Measurements from ENCODE around the gene LEAP2. TPM values are rescaled to one million over a fixed set of nuclear protein-coding genes. Genes with fewer than 3 reads are reported as not detected.

Gene LEAP2
- total RNA-seq, 1 donor from 2014 or later: 4.3 TPM

DNA sequence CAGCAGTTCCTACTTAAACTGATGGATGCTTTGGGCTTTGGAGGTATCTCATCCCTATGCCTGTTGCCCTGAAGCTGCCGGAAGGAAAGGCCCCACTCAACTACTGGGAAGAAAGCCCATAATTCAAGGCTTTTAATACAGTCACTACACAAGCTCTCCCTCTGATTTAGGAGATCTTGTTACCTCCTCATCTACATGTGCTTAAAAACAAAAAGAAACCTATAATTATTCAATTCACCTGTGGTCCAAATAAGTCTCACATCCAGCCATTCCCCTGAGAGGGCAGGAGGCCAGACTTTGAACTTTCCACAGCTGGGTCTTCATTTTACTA lies 715 bp upstream of the LEAP2 start:
- Mint-ChIP-seq H3K36me3 (ENCODE audit: low read depth) (peaks cover 53% of the 10 kb centered on the region), H3K9me3 (no peaks in the 10 kb centered on the region), H3K4me3 (ENCODE audit: low read depth) (no peak overlapping the region), H3K27ac (no peak overlapping the region), H3K27me3 (ENCODE audit: low read depth) (no peaks in the 10 kb centered on the region), H3K4me1 (ENCODE audit: low read depth) (peaks cover 7% of the 10 kb centered on the region)
- no peak for DNase-seq (ENCODE audit: low spot score)
- intact Hi-C loops (cut with micrococcal nuclease): no loop called here

DNA sequence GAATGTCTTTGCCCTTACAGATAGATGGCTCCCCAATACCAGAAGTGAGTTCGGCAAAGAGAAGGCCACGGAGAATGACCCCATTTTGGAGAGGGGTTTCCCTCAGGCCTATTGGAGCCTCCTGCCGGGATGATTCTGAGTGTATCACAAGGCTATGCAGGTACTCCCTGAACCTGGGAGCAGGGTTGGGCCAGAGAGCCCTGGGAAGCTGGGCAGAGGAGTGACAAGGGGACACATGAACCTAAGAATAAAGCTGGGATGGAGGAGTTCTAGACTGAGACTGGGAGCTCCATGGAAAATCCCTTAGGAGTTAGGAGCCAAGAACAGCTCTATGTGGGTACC lies 433 bp downstream of the LEAP2 start:
- H3K27ac Mint-ChIP-seq: no peak overlapping the region
- peaks cover 1% of the 10 kb centered on the region for H3K4me1 Mint-ChIP-seq (ENCODE audit: low read depth)
- intact Hi-C loops (cut with micrococcal nuclease): no loop called here
- H3K36me3 Mint-ChIP-seq (ENCODE audit: low read depth): peaks cover 51% of the 10 kb centered on the region
- H3K4me3 Mint-ChIP-seq (ENCODE audit: low read depth): no peak overlapping the region
- no peak for DNase-seq (ENCODE audit: low spot score)
- no peaks in the 10 kb centered on the region for H3K27me3 Mint-ChIP-seq (ENCODE audit: low read depth)
- no peaks in the 10 kb centered on the region for H3K9me3 Mint-ChIP-seq

DNA sequence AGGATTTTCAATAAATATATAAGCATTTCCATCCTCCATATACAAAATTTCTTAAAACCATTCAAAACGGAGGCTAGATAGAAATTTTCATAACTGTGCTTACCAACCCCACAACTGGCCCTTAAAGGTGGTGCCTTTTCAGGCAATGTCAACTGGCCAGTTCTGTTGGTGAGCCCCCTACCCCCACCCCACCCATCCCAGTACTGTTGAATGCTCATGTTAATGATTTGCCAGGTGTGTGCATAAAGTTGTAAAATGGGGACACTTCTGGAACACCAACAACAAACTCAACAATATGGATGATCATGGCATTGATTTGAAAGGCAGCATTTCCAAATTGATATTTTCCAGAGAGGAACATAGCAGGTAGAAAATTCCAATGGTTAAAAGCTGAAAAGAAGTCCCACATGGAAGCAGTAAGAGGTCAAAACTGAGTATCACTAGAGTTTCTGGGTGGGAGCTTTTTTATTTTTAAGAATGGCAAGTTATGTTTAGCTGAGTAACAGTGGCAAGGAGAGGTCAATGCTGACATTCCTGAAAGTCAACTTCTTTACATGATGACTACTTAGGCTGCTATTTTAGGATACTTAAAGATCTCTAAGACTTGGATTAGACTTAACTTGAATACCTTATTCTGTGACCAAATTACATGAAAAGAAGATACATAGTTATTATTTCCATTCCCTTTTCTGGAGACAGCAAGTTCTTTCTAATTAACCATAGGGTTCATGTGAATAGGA lies 2.7 kb downstream of the LEAP2 start:
- Mint-ChIP-seq H3K4me3 (ENCODE audit: low read depth) (no peak overlapping the region), H3K27me3 (ENCODE audit: low read depth) (no peaks in the 10 kb centered on the region), H3K27ac (no peak overlapping the region), H3K4me1 (ENCODE audit: low read depth) (no peaks in the 10 kb centered on the region), H3K36me3 (ENCODE audit: low read depth) (peaks cover 47% of the 10 kb centered on the region), H3K9me3 (no peaks in the 10 kb centered on the region)
- intact Hi-C loops (cut with micrococcal nuclease): no loop called here
- DNase-seq (ENCODE audit: low spot score): no peak

DNA sequence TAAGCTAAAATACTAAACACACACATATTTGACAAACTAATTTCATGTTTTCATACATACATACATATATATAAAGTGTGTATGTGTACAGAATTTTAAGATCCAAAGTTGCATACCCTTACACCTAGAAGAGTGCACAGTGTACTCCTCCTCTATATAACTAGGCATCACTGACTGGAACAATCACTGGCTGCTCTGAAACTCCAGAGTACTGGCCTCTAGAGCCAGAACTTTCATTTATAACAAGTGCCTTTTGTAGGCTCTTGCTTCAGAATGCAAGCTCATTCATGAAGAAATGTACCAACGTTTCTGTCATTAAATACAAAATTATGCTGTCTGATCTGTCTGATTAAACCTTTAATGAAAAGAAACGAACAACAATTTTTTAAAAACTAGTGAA lies 4.0 kb downstream of the LEAP2 start:
- Mint-ChIP-seq H3K4me1 (ENCODE audit: low read depth) (no peaks in the 10 kb centered on the region), H3K27me3 (ENCODE audit: low read depth) (no peaks in the 10 kb centered on the region), H3K9me3 (no peaks in the 10 kb centered on the region), H3K27ac (no peak overlapping the region), H3K36me3 (ENCODE audit: low read depth) (peaks cover 42% of the 10 kb centered on the region), H3K4me3 (ENCODE audit: low read depth) (no peak overlapping the region)
- intact Hi-C loops (cut with micrococcal nuclease): no loop called here
- DNase-seq (ENCODE audit: low spot score): no peak

DNA sequence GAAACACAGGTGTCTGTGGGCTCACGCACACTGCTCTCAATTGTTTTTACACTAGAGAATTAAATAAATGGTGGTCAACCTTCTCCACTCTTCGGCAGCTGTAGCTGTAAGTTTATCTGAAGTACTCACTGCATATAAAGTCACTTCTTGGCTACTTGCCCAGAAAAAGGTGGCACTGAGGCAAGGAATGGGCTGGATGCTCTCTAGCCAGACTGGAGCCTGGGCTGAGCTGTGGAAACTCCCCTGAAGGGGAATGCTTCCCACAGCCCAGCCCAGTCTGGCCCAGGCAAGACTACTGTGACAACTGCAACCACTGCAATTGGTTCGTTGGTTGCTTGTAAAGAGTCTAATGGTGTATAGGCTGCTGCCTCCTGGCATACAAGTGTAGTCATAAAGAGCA lies 4.5 kb downstream of the LEAP2 start:
- Mint-ChIP-seq H3K27me3 (ENCODE audit: low read depth) (no peaks in the 10 kb centered on the region), H3K27ac (no peak overlapping the region), H3K9me3 (no peaks in the 10 kb centered on the region), H3K4me3 (ENCODE audit: low read depth) (no peak overlapping the region), H3K4me1 (ENCODE audit: low read depth) (no peaks in the 10 kb centered on the region), H3K36me3 (ENCODE audit: low read depth) (peaks cover 40% of the 10 kb centered on the region)
- no peak for DNase-seq (ENCODE audit: low spot score)
- intact Hi-C loops (cut with micrococcal nuclease): no loop called here

DNA sequence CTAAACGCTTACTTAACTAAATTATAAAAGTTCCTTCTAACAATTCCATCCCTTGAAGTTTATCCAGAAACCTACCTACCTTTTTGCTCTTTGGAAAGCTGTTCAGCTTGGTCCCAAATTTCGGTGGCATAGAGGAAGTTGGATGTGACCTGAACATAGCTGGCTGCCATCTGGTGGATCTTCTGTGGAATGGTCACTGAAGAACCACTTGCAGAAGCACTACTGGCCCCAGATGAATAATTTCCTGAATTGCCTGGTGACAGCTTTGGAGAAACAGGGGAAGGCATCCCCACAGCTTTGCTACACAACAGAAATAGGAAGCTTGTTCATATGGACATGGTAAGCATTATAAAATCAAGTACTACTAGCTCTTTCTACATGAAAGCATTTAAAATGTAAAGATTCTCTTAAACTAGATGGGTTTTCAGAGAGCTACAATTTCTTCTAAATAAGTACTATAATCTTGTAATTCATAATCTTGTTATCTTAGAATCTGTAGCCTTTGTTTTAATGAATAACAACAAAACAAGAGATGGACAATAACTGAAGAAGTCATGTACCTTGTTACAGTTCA lies 9.9 kb downstream of the LEAP2 start:
- no peaks in the 10 kb centered on the region for H3K27me3 Mint-ChIP-seq (ENCODE audit: low read depth)
- no peak overlapping the region for H3K27ac Mint-ChIP-seq
- peaks cover 9% of the 10 kb centered on the region for H3K4me1 Mint-ChIP-seq (ENCODE audit: low read depth)
- no peak overlapping the region for H3K4me3 Mint-ChIP-seq (ENCODE audit: low read depth)
- intact Hi-C loops (cut with micrococcal nuclease): loop anchor here (1.0 to 5.0 kb wide), 2 partner anchors 53 to 496 kb away; partner anchors contain the start of gene SHROOM1
- no peaks in the 10 kb centered on the region for H3K9me3 Mint-ChIP-seq
- H3K36me3 Mint-ChIP-seq (ENCODE audit: low read depth): peaks cover 70% of the 10 kb centered on the region
- DNase-seq (ENCODE audit: low spot score): no peak

DNA sequence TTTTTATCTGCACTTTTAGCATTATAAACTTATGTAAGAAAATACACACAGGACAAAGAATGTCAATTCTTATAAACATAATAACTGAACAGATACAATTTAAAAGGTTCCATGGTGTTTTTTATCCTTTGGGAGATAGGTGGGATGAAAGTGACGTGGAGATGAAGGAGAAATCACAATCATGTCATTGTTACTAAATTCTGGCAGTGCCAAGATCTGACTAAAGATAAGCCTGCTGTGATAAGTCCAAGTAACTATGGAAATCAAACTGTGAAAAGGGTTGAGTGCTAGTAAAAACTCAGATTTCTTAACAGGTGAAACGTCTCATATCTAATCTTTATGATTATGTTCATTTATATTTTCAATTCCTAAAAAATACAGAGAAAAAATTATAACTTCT lies 11.1 kb downstream of the LEAP2 start:
- Mint-ChIP-seq H3K27ac (no peak overlapping the region), H3K36me3 (ENCODE audit: low read depth) (peaks cover 71% of the 10 kb centered on the region)

DNA sequence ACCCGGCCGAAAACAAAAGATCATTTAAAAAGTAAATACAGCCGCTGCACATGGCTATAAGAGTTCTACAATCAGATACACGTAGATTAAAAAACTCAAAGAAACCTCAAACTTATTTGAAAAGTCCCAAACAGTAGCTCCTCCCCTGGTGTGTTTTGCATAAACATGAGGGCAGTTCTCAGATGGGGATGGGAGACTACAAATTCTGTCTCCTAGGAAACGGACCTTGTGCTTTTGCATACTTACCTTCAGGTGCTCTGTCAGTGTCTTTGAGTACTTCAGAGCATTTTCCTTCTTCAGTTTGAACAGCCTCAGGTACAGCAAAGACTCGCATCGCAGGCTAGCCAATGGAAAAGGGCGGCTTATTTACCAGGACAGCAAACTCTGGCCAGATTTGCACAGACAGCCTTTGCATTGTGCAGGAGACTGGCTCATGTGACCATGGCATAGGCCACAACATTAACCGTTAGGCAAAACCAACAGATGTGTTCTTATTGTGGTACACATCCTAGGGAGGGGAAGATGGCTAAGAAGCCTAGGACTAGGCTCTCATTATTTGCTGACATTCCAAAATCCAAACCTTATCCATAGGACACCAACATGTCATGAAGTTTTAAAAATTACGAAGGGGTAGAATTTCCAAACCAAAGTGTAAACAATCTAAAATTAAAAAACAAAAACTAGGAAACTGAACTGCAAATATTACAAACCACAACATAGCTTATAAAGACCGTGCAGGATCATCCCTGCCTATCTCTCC lies 12.8 kb downstream of the LEAP2 start:
- no peak for DNase-seq (ENCODE audit: low spot score)
- peaks cover 67% of the 10 kb centered on the region for H3K36me3 Mint-ChIP-seq (ENCODE audit: low read depth)
- intact Hi-C loops (cut with micrococcal nuclease): no loop called here
- H3K9me3 Mint-ChIP-seq: no peaks in the 10 kb centered on the region
- H3K27ac Mint-ChIP-seq: no peak overlapping the region
- H3K4me3 Mint-ChIP-seq (ENCODE audit: low read depth): no peak overlapping the region
- H3K4me1 Mint-ChIP-seq (ENCODE audit: low read depth): peaks cover 9% of the 10 kb centered on the region
- H3K27me3 Mint-ChIP-seq (ENCODE audit: low read depth): no peaks in the 10 kb centered on the region

More for the DNA sequence above, 11.1 kb downstream of the LEAP2 start:
- no peak for DNase-seq (ENCODE audit: low spot score)
- Mint-ChIP-seq H3K4me3 (ENCODE audit: low read depth) (no peak overlapping the region), H3K4me1 (ENCODE audit: low read depth) (peaks cover 9% of the 10 kb centered on the region), H3K9me3 (no peaks in the 10 kb centered on the region), H3K27me3 (ENCODE audit: low read depth) (no peaks in the 10 kb centered on the region)
- intact Hi-C loops (cut with micrococcal nuclease): loop anchor here (5.0 kb wide), 1 partner anchor 497 kb away; no protein-coding TSS in a partner anchor

DNA sequence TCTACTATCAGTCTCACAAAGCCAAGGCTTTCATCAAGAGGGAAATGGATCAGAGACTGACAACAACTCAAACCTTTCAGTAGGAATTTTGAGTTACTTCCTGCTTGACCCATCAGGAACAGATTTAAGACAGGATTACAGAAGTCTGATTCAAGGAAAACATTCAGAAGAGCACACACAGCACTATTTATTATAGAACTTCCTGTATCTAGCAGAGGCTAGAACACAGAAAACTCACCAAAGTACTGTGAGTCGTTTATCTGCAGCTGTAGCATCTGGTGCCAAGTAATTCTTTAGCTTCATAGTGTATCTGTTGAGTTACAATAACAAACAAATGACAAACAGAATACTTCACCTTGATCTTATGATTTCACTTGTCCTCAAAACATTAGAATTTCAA lies 13.8 kb downstream of the LEAP2 start:
- no peak overlapping the region for H3K27ac Mint-ChIP-seq
- H3K36me3 Mint-ChIP-seq (ENCODE audit: low read depth): peaks cover 70% of the 10 kb centered on the region
- no peak for DNase-seq (ENCODE audit: low spot score)
- intact Hi-C loops (cut with micrococcal nuclease): no loop called here
- no peak overlapping the region for H3K4me3 Mint-ChIP-seq (ENCODE audit: low read depth)
- no peaks in the 10 kb centered on the region for H3K9me3 Mint-ChIP-seq
- H3K4me1 Mint-ChIP-seq (ENCODE audit: low read depth): peaks cover 9% of the 10 kb centered on the region
- no peaks in the 10 kb centered on the region for H3K27me3 Mint-ChIP-seq (ENCODE audit: low read depth)

DNA sequence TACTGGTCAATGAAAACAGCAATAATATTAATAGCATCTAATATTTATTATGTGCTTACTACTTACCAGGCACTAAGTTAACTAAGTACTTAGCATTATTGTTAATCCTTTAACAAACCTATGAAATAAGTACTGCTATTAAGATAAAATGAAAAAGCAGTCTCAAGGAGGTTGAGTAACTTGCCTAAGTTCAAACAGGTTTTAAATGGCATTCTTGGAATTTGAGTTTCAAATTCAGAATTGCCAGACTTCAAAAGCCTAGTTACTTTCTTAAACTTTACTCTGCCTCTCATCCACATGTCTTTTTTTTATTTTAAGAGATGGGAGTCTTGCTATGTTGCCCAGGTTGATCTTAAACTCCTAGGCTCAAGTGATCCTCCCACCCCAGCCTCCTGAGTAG lies 16.0 kb downstream of the LEAP2 start:
- Mint-ChIP-seq H3K27me3 (ENCODE audit: low read depth) (no peaks in the 10 kb centered on the region), H3K27ac (no peak overlapping the region), H3K9me3 (no peaks in the 10 kb centered on the region), H3K4me3 (ENCODE audit: low read depth) (no peak overlapping the region), H3K4me1 (ENCODE audit: low read depth) (peaks cover 4% of the 10 kb centered on the region), H3K36me3 (ENCODE audit: low read depth) (peaks cover 72% of the 10 kb centered on the region)
- no peak for DNase-seq (ENCODE audit: low spot score)
- intact Hi-C loops (cut with micrococcal nuclease): no loop called here

DNA sequence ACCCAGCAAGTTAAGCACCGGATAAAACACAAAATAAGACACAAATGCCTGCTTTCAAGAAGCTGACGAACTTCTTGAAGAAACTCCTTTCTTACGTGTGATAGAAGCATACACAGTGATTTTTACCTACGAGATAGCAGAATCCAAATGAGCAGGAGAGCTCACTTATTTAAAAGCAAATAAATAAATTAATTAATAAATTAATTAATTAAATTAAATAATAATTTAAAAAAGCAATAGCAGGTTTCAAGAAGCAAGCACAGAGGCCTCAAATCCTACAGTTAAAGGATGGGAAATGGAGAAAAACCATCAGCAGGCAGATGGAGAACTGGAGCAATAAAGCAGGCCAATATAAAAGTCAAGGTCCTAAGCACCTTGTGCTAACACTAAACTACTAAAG lies 17.3 kb downstream of the LEAP2 start:
- peaks cover 70% of the 10 kb centered on the region for H3K36me3 Mint-ChIP-seq (ENCODE audit: low read depth)
- no peaks in the 10 kb centered on the region for H3K27me3 Mint-ChIP-seq (ENCODE audit: low read depth)
- H3K9me3 Mint-ChIP-seq: no peaks in the 10 kb centered on the region
- intact Hi-C loops (cut with micrococcal nuclease): no loop called here
- no peak overlapping the region for H3K27ac Mint-ChIP-seq
- H3K4me3 Mint-ChIP-seq (ENCODE audit: low read depth): no peak overlapping the region
- no peak for DNase-seq (ENCODE audit: low spot score)
- no peaks in the 10 kb centered on the region for H3K4me1 Mint-ChIP-seq (ENCODE audit: low read depth)

DNA sequence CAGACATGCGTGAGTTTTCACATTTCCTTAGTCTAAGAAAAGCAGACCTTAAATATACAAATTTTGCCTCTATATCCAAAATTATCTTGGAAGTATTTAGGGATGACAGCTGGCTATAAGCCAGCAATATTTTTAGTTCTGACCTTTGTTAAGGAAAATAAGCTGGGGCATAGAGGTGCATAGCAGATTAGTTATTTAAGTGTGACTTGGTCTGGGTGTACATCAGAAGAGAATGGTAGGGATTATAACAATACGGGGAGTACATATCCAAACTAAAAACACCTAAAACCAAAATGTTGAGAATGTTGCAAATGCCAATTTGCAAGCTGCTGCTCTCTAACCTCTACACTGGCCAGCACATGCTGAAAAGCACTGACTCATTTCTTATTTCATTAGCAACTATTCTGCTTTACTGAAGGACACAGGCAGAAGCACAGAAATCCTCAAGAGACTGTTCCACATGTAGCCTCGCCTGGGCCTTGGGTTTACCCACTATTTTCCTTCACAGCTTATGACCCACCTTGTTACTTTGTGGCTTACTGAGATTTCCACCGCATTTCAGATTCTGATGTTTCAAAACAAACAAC lies 22.3 kb downstream of the LEAP2 start:
- DNase-seq (ENCODE audit: low spot score): no peak
- Mint-ChIP-seq H3K27me3 (ENCODE audit: low read depth) (no peaks in the 10 kb centered on the region), H3K4me3 (ENCODE audit: low read depth) (no peak overlapping the region), H3K9me3 (no peaks in the 10 kb centered on the region), H3K27ac (no peak overlapping the region), H3K4me1 (ENCODE audit: low read depth) (peaks cover 4% of the 10 kb centered on the region), H3K36me3 (ENCODE audit: low read depth) (peaks cover 66% of the 10 kb centered on the region)
- intact Hi-C loops (cut with micrococcal nuclease): no loop called here

DNA sequence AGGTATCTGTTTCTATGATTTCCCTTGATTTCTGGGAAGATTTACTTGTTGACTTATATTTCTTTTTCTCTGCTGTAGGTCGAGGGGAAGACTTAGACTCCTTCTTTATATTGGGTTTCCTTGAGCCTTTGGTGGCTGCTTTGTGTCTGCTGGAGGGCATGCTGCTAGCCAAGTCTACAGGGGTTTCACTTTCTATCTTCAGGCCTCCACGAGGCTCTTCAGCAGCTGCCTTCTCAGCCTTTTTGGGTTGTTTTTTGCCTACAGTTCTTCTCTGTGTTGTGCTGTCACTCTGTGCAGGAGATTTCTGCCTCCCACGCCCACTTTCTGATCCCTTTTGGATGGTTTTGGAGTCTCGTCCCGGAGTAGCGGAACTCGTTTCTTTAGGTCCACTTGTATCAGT lies 23.2 kb downstream of the LEAP2 start:
- no peaks in the 10 kb centered on the region for H3K9me3 Mint-ChIP-seq
- intact Hi-C loops (cut with micrococcal nuclease): no loop called here
- H3K27me3 Mint-ChIP-seq (ENCODE audit: low read depth): no peaks in the 10 kb centered on the region
- no peak for DNase-seq (ENCODE audit: low spot score)
- peaks cover 4% of the 10 kb centered on the region for H3K4me1 Mint-ChIP-seq (ENCODE audit: low read depth)
- H3K4me3 Mint-ChIP-seq (ENCODE audit: low read depth): no peak overlapping the region
- H3K27ac Mint-ChIP-seq: peak overlapping the region; percentile 54
- peaks cover 67% of the 10 kb centered on the region for H3K36me3 Mint-ChIP-seq (ENCODE audit: low read depth)

Measured in activated T-helper 2 cell treated with anti-CD3 and anti-CD28 coated beads, Interferon-gamma antibody, Interleukin-2, Interleukin-4, amounts not matched to agents 10 μg/mL and 5 μg/mL and 100 μg/mL, durations not matched to agents 14 hours and 24 hours and 36 hours (primary cell).